Endothelial cell of umbilical vein (primary cell): Measurements from ENCODE around the gene PROK1. TPM values are rescaled to one million over a fixed set of nuclear protein-coding genes. Genes with fewer than 3 reads are reported as not detected.

Experiments
- BruUV-seq: library from RNA; stranded (reverse); fragments of 400-500 nt; replicated peaks from 2 replicates; lab custom pipeline; 2021; lab: Mats Ljungman, UMichigan
- CTCF ChIA-PET: fragments of 300-600, 350-600 bp; sonication (Branson Sonifier 250); formaldehyde crosslinking; loops from one replicate; lab custom pipeline; 2021; ENCODE audit warnings: antibody characterized with exemption, inconsistent platforms; lab: Charles Lee
- POLR2A ChIA-PET: fragments of 300-600, 350-600 bp; sonication (Branson Sonifier 250); formaldehyde crosslinking; loops from one replicate; lab custom pipeline; 2021; ENCODE audit warnings: antibody characterized with exemption, inconsistent platforms; lab: Charles Lee
- DNase-seq: peaks from one replicate; pipeline ENCODE4 v3.0.0-alpha.2; 2011; ENCODE audit warnings: low read depth, low spot score
- FAIRE-seq: peaks from 2 replicates; lab custom pipeline; 2011; peaks lifted over from hg19 to GRCh38; lab: Jason Lieb, UNC
- H2AFZ ChIP-seq: 2 replicates; pipeline ENCODE4 v1.6.0; 2012; ENCODE audit warnings: low read depth, low read length, control low read depth, inconsistent platforms
- H3K27ac ChIP-seq: 2 replicates; pipeline ENCODE4 v1.5.1; 2011; ENCODE audit warnings: low read depth, mild to moderate bottlenecking, control low read depth, low read length, moderate library complexity; ENCODE audit not compliant: insufficient read depth
- H3K27me3 ChIP-seq, 2 experiments: 2 replicates each; pipeline versions ENCODE4 v1.6.0 to v1.6.1; 2011; ENCODE audit warnings: low read length in 2 of 2, mixed read lengths in 1 of 2; ENCODE audit not compliant: control insufficient read depth in 2 of 2, insufficient read depth in 2 of 2
- H3K36me3 ChIP-seq, 2 experiments: 2 replicates in 1 of 2; 3 replicates in 1 of 2; pipeline ENCODE4 v1.5.1; 2011; ENCODE audit warnings: low read length in 2 of 2, mild to moderate bottlenecking in 1 of 2, moderate library complexity in 1 of 2; ENCODE audit not compliant: control insufficient read depth in 2 of 2, insufficient read depth in 2 of 2; ENCODE audit errors: extremely low read depth in 1 of 2
- H3K4me1 ChIP-seq: 3 replicates; pipeline ENCODE4 v1.5.1; 2011; ENCODE audit warnings: mild to moderate bottlenecking, low read length; ENCODE audit not compliant: control insufficient read depth, insufficient read depth; ENCODE audit errors: extremely low read depth
- H3K4me2 ChIP-seq: 2 replicates; pipeline ENCODE4 v1.6.1; 2011; ENCODE audit warnings: low read length, control low read depth, mixed read lengths; ENCODE audit not compliant: insufficient read depth
- H3K4me3 ChIP-seq, 3 experiments: fragments of 200-600 bp in 1 of 3; sonication (generic), shearing (Covaris generic) in 1 of 3; replicated peaks in 1 of 3; 2 replicates each; pipeline ENCODE4 v1.5.1; 2011 to 2016; ENCODE audit warnings: control low read depth in 3 of 3, low read length in 3 of 3, mild to moderate bottlenecking in 2 of 3, inconsistent platforms in 1 of 3, low read depth in 1 of 3, moderate library complexity in 1 of 3; ENCODE audit not compliant: insufficient read depth in 1 of 3
- H3K79me2 ChIP-seq: 2 replicates; pipeline ENCODE4 v1.6.0; 2012; ENCODE audit warnings: low read length, inconsistent platforms; ENCODE audit not compliant: control insufficient read depth, insufficient read depth
- H3K9ac ChIP-seq: replicated peaks from 2 replicates; pipeline ENCODE3; 2011; ENCODE audit warnings: low read length, control low read depth; ENCODE audit not compliant: insufficient read depth; ENCODE audit errors: extremely low read depth
- H3K9me1 ChIP-seq: replicated peaks from 3 replicates; pipeline ENCODE4 v1.6.0; 2011; ENCODE audit warnings: mild to moderate bottlenecking, low read length; ENCODE audit not compliant: control insufficient read depth, insufficient read depth; ENCODE audit errors: extremely low read depth
- H3K9me3 ChIP-seq: replicated peaks from 2 replicates; pipeline ENCODE4 v1.5.1; 2012; ENCODE audit warnings: low read length, inconsistent platforms; ENCODE audit not compliant: control insufficient read depth, insufficient read depth
- H4K20me1 ChIP-seq: replicated peaks from 2 replicates; pipeline ENCODE3; 2011; ENCODE audit warnings: mild to moderate bottlenecking, low read length; ENCODE audit not compliant: control insufficient read depth, insufficient read depth; ENCODE audit errors: extremely low read depth
- CTCF ChIP-seq, 2 donors: IDR thresholded peaks; 1 replicate in 1 of 2; 2 replicates in 1 of 2; pipeline ENCODE4 v1.5.1; 2011; ENCODE audit warnings: low read length in 2 of 2, mild to moderate bottlenecking in 2 of 2, moderate library complexity in 2 of 2, control low read depth in 1 of 2, inconsistent platforms in 1 of 2, low read depth in 1 of 2; ENCODE audit not compliant: insufficient read depth in 1 of 2; ENCODE audit errors: extremely low read depth in 1 of 2
- JUN ChIP-seq: IDR thresholded peaks from 2 replicates; pipeline ENCODE4 v1.6.1; 2011; ENCODE audit warnings: borderline replicate concordance, low read depth; ENCODE audit not compliant: insufficient read length, insufficient read depth
- MYC ChIP-seq: IDR thresholded peaks from one replicate; pipeline ENCODE4 v1.6.1; 2011; ENCODE audit warnings: mild to moderate bottlenecking, low read depth, low read length
- POLR2AphosphoS5 ChIP-seq: IDR thresholded peaks from 2 replicates; pipeline ENCODE4 v1.6.1; 2012; ENCODE audit warnings: low read depth, mild to moderate bottlenecking, control low read depth, low read length, moderate library complexity; ENCODE audit not compliant: insufficient read depth
- dilution Hi-C: fragments of 300-500 bp; cut with MboI; formaldehyde crosslinking; loops from one replicate; pipeline ENCODE4 v1.15.0; 2019; ENCODE audit warnings: low sequenced_read_pairs; ENCODE audit not compliant: extremely low pct_ligation_motif_present
- intact Hi-C: fragments of 100-400 bp; cut with micrococcal nuclease; formaldehyde crosslinking; loops from one replicate; pipeline ENCODE4 v1.10.0; 2022
- polyA plus RNA-seq, 4 experiments: library from polyadenylated mRNA; depleted of rRNA in 3 of 4; stranded (reverse) in 3 of 4; unstranded in 1 of 4; fragments of >200 nt; gene quantifications; 2 replicates each; pipeline versions ENCODE4 v1.2.1 to v1.2.3, GENCODE V29; 2011 to 2012; ENCODE audit warnings: missing spikeins in 1 of 4
- total RNA-seq: library from RNA; stranded (reverse); gene quantifications from 2 replicates; pipeline ENCODE4 v1.2.3, GENCODE V29; 2021

PROK1 gene
- total and polyA plus RNA-seq, 2 donors (not counting 3 experiments of a cell fraction or from before 2014, with no cell fraction given) = not detected

- Histone ChIP-seq H3K79me2 (no peaks in the 10 kb centered on the region), H3K4me2 (no peak overlapping the region), H3K27ac (no peak overlapping the region), H3K27me3 (peaks cover 0 to 1% of the 10 kb centered on the region in 2 experiments), H3K9me3 (no peaks in the 10 kb centered on the region), H3K9me1 (no peaks in the 10 kb centered on the region), H3K4me1 (no peaks in the 10 kb centered on the region), H3K36me3 (no peaks in the 10 kb centered on the region), H3K4me3 (no peak overlapping the region), H2AFZ (no peak overlapping the region), H4K20me1 (no peaks in the 10 kb centered on the region), H3K9ac (no peak overlapping the region)
- DNase-seq (no peak), FAIRE-seq (no peak)
- dilution Hi-C loops (no loop called here), intact Hi-C loops (loop anchor here (5.0 kb wide), 1 partner anchor 127 kb away; the partner anchor contains the start of gene RBM15)
- CTCF ChIA-PET = interaction anchor here (1.0 to 7.2 kb wide), 7 partner anchors 11 to 267 kb away, joined by 3 to 78 read pairs (median 6); no protein-coding TSS in a partner anchor
- POLR2A ChIA-PET = no interaction called here
- TF ChIP-seq MYC (no peak), JUN (no peak), POLR2AphosphoS5 (no peak), CTCF (IDR thresholded peaks at IDR 0.05; ENCODE audit: extremely low read depth in 1 of 2, insufficient read depth in 1 of 2, low read depth in 1 of 2, low read length in 2 of 2) (no peak)
- no TSS peak for BruUV-seq
These were observed 13.4 kb downstream of the PROK1 start for GRCh38 chr1:110464340-110464739.
